ENCODE results near the gene KRI1. TPM values are rescaled to one million over a fixed set of nuclear protein-coding genes. Genes with fewer than 3 reads are reported as not detected.

The KRI1 gene
- total RNA-seq: 32.5 TPM
- polyA plus RNA-seq: 77.5 TPM
- long read RNA-seq, donor 1: 0 reads
- long read RNA-seq, donor 2, transcript KRI1-201 (19 exons, 3,023 nt): major isoform, 13 of 77 reads
- long read RNA-seq, donor 2, partial matches to known transcripts: 33 of 77 reads
- long read RNA-seq, donor 2, other reads (novel, unspliced or antisense): 28 of 77 reads
- long read RNA-seq, donor 3, transcript KRI1-201 (19 exons, 3,023 nt): major isoform, 10 of 17 reads
- long read RNA-seq, donor 3, partial matches to known transcripts: 6 of 17 reads
- long read RNA-seq, donor 3, other reads (novel, unspliced or antisense): 0 of 17 reads
- long read RNA-seq, donor 4, partial matches to known transcripts: 0 of 4 reads
- long read RNA-seq, donor 4, other reads (novel, unspliced or antisense): 0 of 4 reads
- long read RNA-seq, donor 5, transcript KRI1-201 (19 exons, 3,023 nt): major isoform, 7 of 10 reads
- long read RNA-seq, donor 5, partial matches to known transcripts: 0 of 10 reads
- long read RNA-seq, donor 5, other reads (novel, unspliced or antisense): 0 of 10 reads
- long read RNA-seq, donor 6, transcript KRI1-201 (19 exons, 3,023 nt): major isoform, 6 of 8 reads
- long read RNA-seq, donor 6, partial matches to known transcripts: 0 of 8 reads
- long read RNA-seq, donor 6, other reads (novel, unspliced or antisense): 0 of 8 reads
- long read RNA-seq, donor 7, transcript KRI1-201 (19 exons, 3,023 nt): major isoform, 5 of 5 reads
- long read RNA-seq, donor 7, partial matches to known transcripts: 0 of 5 reads
- long read RNA-seq, donor 7, other reads (novel, unspliced or antisense): 0 of 5 reads
- long read RNA-seq, donor 8, partial matches to known transcripts: 0 of 1 reads
- long read RNA-seq, donor 8, other reads (novel, unspliced or antisense): 0 of 1 reads
- long read RNA-seq, donor 9, partial matches to known transcripts: 0 of 4 reads
- long read RNA-seq, donor 9, other reads (novel, unspliced or antisense): 0 of 4 reads
- long read RNA-seq, donor 10, partial matches to known transcripts: 0 of 3 reads
- long read RNA-seq, donor 10, other reads (novel, unspliced or antisense): 0 of 3 reads

- Histone ChIP-seq H3K4me3 (ENCODE audit: low read length in 2 of 2) (peak within 1 kb of the TSS; percentile 90 to 93), H3K4me1 (ENCODE audit: control insufficient read depth in 2 of 2, insufficient read depth in 2 of 2, low read length in 2 of 2) (peaks cover 30 to 63% of the 10 kb centered on the region in 2 donors), H3K9me3 (ENCODE audit: control insufficient read depth in 2 of 2, insufficient read depth in 1 of 2, low read length in 1 of 2) (peaks cover 0 to 5% of the 10 kb centered on the region in 2 donors), H3K27ac (ENCODE audit: low read depth in 1 of 2, low read length in 1 of 2) (peak within 1 kb of the TSS; percentile 92 to 97), H3K36me3 (ENCODE audit: control insufficient read depth in 2 of 2, insufficient read depth in 2 of 2, low read length in 1 of 2) (peaks cover 27 to 44% of the 10 kb centered on the region in 2 donors), H3K27me3 (ENCODE audit: control insufficient read depth in 2 of 2, insufficient read depth in 1 of 2, low read length in 1 of 2) (no peaks in the 10 kb centered on the region)
- WGBS: under 1% methylated on average over 94 of the region's 94 CpGs
- DNase-seq (ENCODE audit: low read depth in 6 of 9, low spot score in 9 of 9): peak; percentile 92 to 99 (median 97)
Observed at GRCh38 chr19:10565567-10566407, at the start of gene KRI1. Gene KRI1 (minus strand): TSS chr19:10566010. CDS start chr19:10565999, 11 bp downstream.

GRCh38 chr19:10612499-10613119 lies 46.8 kb upstream of the KRI1 start:
- H3K36me3 ChIP-seq (ENCODE audit: control insufficient read depth in 2 of 2, insufficient read depth in 2 of 2, low read length in 1 of 2): peaks cover 10 to 12% of the 10 kb centered on the region in 2 donors
- no peak for DNase-seq (ENCODE audit: low read depth in 6 of 9, low spot score in 9 of 9)
- no peaks in the 10 kb centered on the region for H3K4me1 ChIP-seq (ENCODE audit: control insufficient read depth in 2 of 2, insufficient read depth in 2 of 2, low read length in 2 of 2)

GRCh38 chr19:10611907-10612306 lies 46.1 kb upstream of the KRI1 start:
- Histone ChIP-seq H3K4me1 (ENCODE audit: control insufficient read depth in 2 of 2, insufficient read depth in 2 of 2, low read length in 2 of 2) (no peaks in the 10 kb centered on the region), H3K9me3 (ENCODE audit: control insufficient read depth in 2 of 2, insufficient read depth in 1 of 2, low read length in 1 of 2) (no peaks in the 10 kb centered on the region), H3K36me3 (ENCODE audit: control insufficient read depth in 2 of 2, insufficient read depth in 2 of 2, low read length in 1 of 2) (peaks cover 4 to 12% of the 10 kb centered on the region in 2 donors), H3K4me3 (ENCODE audit: low read length in 2 of 2) (no peak overlapping the region), H3K27ac (ENCODE audit: low read depth in 1 of 2, low read length in 1 of 2) (no peak overlapping the region), H3K27me3 (ENCODE audit: control insufficient read depth in 2 of 2, insufficient read depth in 1 of 2, low read length in 1 of 2) (no peaks in the 10 kb centered on the region)
- DNase-seq (ENCODE audit: low read depth in 6 of 9, low spot score in 9 of 9): no peak
- over 99% methylated on average over 5 of the region's 5 CpGs for WGBS

More at GRCh38 chr19:10612499-10613119, 46.8 kb upstream of the KRI1 start:
- Histone ChIP-seq H3K27me3 (ENCODE audit: control insufficient read depth in 2 of 2, insufficient read depth in 1 of 2, low read length in 1 of 2) (no peaks in the 10 kb centered on the region), H3K27ac (ENCODE audit: low read depth in 1 of 2, low read length in 1 of 2) (no peak overlapping the region), H3K9me3 (ENCODE audit: control insufficient read depth in 2 of 2, insufficient read depth in 1 of 2, low read length in 1 of 2) (no peaks in the 10 kb centered on the region), H3K4me3 (ENCODE audit: low read length in 2 of 2) (no peak overlapping the region)
- 96% methylated on average over 15 of the region's 15 CpGs for WGBS

- Histone ChIP-seq H3K4me3 (ENCODE audit: low read length in 2 of 2) (peak overlapping the region; percentile 93 to 99), H3K27ac (ENCODE audit: low read depth in 1 of 2, low read length in 1 of 2) (peak overlapping the region; percentile 97 to 98), H3K36me3 (ENCODE audit: control insufficient read depth in 2 of 2, insufficient read depth in 2 of 2, low read length in 1 of 2) (no peaks in the 10 kb centered on the region), H3K9me3 (ENCODE audit: control insufficient read depth in 2 of 2, insufficient read depth in 1 of 2, low read length in 1 of 2) (peaks cover 0 to 4% of the 10 kb centered on the region in 2 donors), H3K27me3 (ENCODE audit: control insufficient read depth in 2 of 2, insufficient read depth in 1 of 2, low read length in 1 of 2) (no peaks in the 10 kb centered on the region), H3K4me1 (ENCODE audit: control insufficient read depth in 2 of 2, insufficient read depth in 2 of 2, low read length in 2 of 2) (peaks cover 10 to 28% of the 10 kb centered on the region in 2 donors)
- DNase-seq (ENCODE audit: low read depth in 6 of 9, low spot score in 9 of 9): peak in 5 of 9 donors; percentile 10 to 39 (median 16)
- 62% methylated on average over 9 of the region's 9 CpGs for WGBS
Observed at GRCh38 chr19:10604460-10604980, 38.7 kb upstream of the KRI1 start.

GRCh38 chr19:10603873-10604459 lies 38.2 kb upstream of the KRI1 start:
- Histone ChIP-seq H3K4me1 (ENCODE audit: control insufficient read depth in 2 of 2, insufficient read depth in 2 of 2, low read length in 2 of 2) (peaks cover 10 to 28% of the 10 kb centered on the region in 2 donors), H3K4me3 (ENCODE audit: low read length in 2 of 2) (peak overlapping the region; percentile 93 to 99), H3K27ac (ENCODE audit: low read depth in 1 of 2, low read length in 1 of 2) (peak overlapping the region; percentile 97 to 98), H3K27me3 (ENCODE audit: control insufficient read depth in 2 of 2, insufficient read depth in 1 of 2, low read length in 1 of 2) (no peaks in the 10 kb centered on the region), H3K36me3 (ENCODE audit: control insufficient read depth in 2 of 2, insufficient read depth in 2 of 2, low read length in 1 of 2) (no peaks in the 10 kb centered on the region), H3K9me3 (ENCODE audit: control insufficient read depth in 2 of 2, insufficient read depth in 1 of 2, low read length in 1 of 2) (peaks cover 0 to 4% of the 10 kb centered on the region in 2 donors)
- DNase-seq (ENCODE audit: low read depth in 6 of 9, low spot score in 9 of 9): peak in 6 of 9 donors; percentile 20 to 73 (median 30)
- 16% methylated on average over 9 of the region's 9 CpGs for WGBS

GRCh38 chr19:10603084-10603872 lies 37.5 kb upstream of the KRI1 start:
- peak overlapping the region; percentile 97 to 98 for H3K27ac ChIP-seq (ENCODE audit: low read depth in 1 of 2, low read length in 1 of 2)
- peak; percentile 76 to 97 (median 85) for DNase-seq (ENCODE audit: low read depth in 6 of 9, low spot score in 9 of 9)
- H3K36me3 ChIP-seq (ENCODE audit: control insufficient read depth in 2 of 2, insufficient read depth in 2 of 2, low read length in 1 of 2): no peaks in the 10 kb centered on the region
- H3K4me1 ChIP-seq (ENCODE audit: control insufficient read depth in 2 of 2, insufficient read depth in 2 of 2, low read length in 2 of 2): peaks cover 10 to 28% of the 10 kb centered on the region in 2 donors
- H3K9me3 ChIP-seq (ENCODE audit: control insufficient read depth in 2 of 2, insufficient read depth in 1 of 2, low read length in 1 of 2): peaks cover 0 to 4% of the 10 kb centered on the region in 2 donors
- 11% methylated on average over 19 of the region's 19 CpGs for WGBS
- no peaks in the 10 kb centered on the region for H3K27me3 ChIP-seq (ENCODE audit: control insufficient read depth in 2 of 2, insufficient read depth in 1 of 2, low read length in 1 of 2)
- H3K4me3 ChIP-seq (ENCODE audit: low read length in 2 of 2): peak overlapping the region; percentile 93 to 99

GRCh38 chr19:10602330-10603083 lies 36.7 kb upstream of the KRI1 start:
- peaks cover 10 to 28% of the 10 kb centered on the region in 2 donors for H3K4me1 ChIP-seq (ENCODE audit: control insufficient read depth in 2 of 2, insufficient read depth in 2 of 2, low read length in 2 of 2)
- peak overlapping the region; percentile 93 to 99 for H3K4me3 ChIP-seq (ENCODE audit: low read length in 2 of 2)
- under 1% methylated on average over 76 of the region's 76 CpGs for WGBS
- peaks cover 0 to 4% of the 10 kb centered on the region in 2 donors for H3K9me3 ChIP-seq (ENCODE audit: control insufficient read depth in 2 of 2, insufficient read depth in 1 of 2, low read length in 1 of 2)
- no peaks in the 10 kb centered on the region for H3K27me3 ChIP-seq (ENCODE audit: control insufficient read depth in 2 of 2, insufficient read depth in 1 of 2, low read length in 1 of 2)
- H3K36me3 ChIP-seq (ENCODE audit: control insufficient read depth in 2 of 2, insufficient read depth in 2 of 2, low read length in 1 of 2): no peaks in the 10 kb centered on the region
- peak in 8 of 9 donors; percentile 19 to 92 (median 77) for DNase-seq (ENCODE audit: low read depth in 6 of 9, low spot score in 9 of 9)
- H3K27ac ChIP-seq (ENCODE audit: low read depth in 1 of 2, low read length in 1 of 2): peak overlapping the region; percentile 97 to 98

Measured in thymus (tissue), 14 donors.